Thyroid gland (tissue), 4 donors: ENCODE data around the gene SHISA3.
A peak's percentile ranks its signal among the peaks of the same experiment; 100 is the strongest.

ENCODE experiments used
- POLR2A ChIP-seq, 2 donors: fragments of 450-650 bp; IDR thresholded peaks; one replicate each; pipeline ENCODE4 v1.6.1; 2017; ENCODE audit warnings: antibody characterized with exemption in 2 of 2, mild to moderate bottlenecking in 2 of 2, moderate library complexity in 1 of 2
- TF ChIP-seq, protein P1 (sequence below), 6 experiments: fragments of 200-600 bp in 3 of 6; fragments of 450-650 bp in 3 of 6; sonication (generic) in 3 of 6; IDR thresholded peaks; one replicate each; pipeline ENCODE4 v1.5.1; 2016 to 2019; ENCODE audit warnings: antibody characterized with exemption in 6 of 6, mild to moderate bottlenecking in 2 of 6, inconsistent platforms in 1 of 6, moderate library complexity in 1 of 6

DNA sequence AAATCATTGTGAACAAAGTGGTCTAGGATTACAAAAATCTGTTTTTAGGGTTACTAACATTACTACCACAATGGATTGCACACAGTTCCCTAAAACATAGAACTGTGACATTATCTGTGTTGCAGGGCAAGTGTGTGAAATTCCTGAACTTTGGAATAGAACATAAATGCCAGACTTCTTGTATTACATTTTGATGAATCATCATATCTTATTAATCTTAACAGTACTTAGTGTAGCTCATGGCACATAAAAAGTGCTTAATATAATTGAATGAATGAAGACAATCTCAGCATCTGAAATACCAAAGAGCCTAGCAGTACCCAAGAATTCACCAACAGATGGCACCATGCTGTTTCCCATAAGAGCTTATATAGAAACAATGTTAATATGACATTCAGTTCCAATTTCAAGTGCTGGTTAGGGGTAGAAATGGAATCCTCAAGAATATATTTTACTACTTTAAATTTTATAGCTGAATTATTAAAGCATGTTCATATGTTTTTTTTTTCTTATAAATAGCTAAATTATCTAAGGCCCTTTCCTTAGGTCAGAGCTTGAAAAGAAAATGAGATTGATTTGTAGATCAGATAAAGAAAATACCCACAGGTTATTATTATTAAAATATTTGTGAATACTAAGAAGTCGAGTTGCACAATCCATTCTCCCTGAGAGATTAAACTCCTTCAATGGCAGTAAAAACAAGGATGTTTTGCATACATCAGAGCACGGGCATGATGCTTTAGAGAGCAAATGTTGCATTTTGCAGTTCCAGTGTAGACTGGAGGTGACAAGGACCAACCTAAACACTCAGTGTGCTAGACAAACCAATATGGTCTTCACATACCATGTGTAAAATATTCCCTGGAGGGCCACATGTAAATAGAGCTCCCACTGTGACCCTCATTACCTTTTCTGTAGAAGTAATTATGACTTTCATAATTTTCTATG is 25.7 kb upstream of the SHISA3 start:
- TF ChIP-seq, protein P1, sequence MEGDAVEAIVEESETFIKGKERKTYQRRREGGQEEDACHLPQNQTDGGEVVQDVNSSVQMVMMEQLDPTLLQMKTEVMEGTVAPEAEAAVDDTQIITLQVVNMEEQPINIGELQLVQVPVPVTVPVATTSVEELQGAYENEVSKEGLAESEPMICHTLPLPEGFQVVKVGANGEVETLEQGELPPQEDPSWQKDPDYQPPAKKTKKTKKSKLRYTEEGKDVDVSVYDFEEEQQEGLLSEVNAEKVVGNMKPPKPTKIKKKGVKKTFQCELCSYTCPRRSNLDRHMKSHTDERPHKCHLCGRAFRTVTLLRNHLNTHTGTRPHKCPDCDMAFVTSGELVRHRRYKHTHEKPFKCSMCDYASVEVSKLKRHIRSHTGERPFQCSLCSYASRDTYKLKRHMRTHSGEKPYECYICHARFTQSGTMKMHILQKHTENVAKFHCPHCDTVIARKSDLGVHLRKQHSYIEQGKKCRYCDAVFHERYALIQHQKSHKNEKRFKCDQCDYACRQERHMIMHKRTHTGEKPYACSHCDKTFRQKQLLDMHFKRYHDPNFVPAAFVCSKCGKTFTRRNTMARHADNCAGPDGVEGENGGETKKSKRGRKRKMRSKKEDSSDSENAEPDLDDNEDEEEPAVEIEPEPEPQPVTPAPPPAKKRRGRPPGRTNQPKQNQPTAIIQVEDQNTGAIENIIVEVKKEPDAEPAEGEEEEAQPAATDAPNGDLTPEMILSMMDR (IDR thresholded peaks at IDR 0.05): peak in 4 of 6 experiments; percentile 34 to 68 (median 62)
- TF ChIP-seq POLR2A (IDR thresholded peaks at IDR 0.05): no peak
